ENCODE data around the gene SCYL1. TPM values are rescaled to one million over a fixed set of nuclear protein-coding genes. Genes with fewer than 3 reads are reported as not detected.

SCYL1 gene
- total and polyA plus RNA-seq, 5 donors from 2014 or later: 24.3 to 59.0 (median 30.7) TPM

- no peak for ATAC-seq (ENCODE audit: low read depth in 2 of 2)
- Histone ChIP-seq H3K4me1 (ENCODE audit: control insufficient read depth, insufficient read depth, low read length, poor library complexity, severe bottlenecking) (peaks cover 12% of the 10 kb centered on the region), H3K27ac (ENCODE audit: insufficient read depth, low read length, poor library complexity, severe bottlenecking) (no peak overlapping the region), H3K9me3 (ENCODE audit: control insufficient read depth in 2 of 2, low read length in 2 of 2) (no peaks in the 10 kb centered on the region), H3K27me3 (ENCODE audit: control insufficient read depth, insufficient read depth, low read length) (no peaks in the 10 kb centered on the region), H3K36me3 (ENCODE audit: control insufficient read depth, insufficient read depth, low read length) (no peaks in the 10 kb centered on the region), H3K4me3 (ENCODE audit: low read depth, low read length) (no peak overlapping the region)
- Mint-ChIP-seq H3K4me1 (peaks cover under 1 to 50% (median 16%) of the 10 kb centered on the region in 4 donors), H3K27me3 (peaks cover 4% of the 10 kb centered on the region), H3K9me3 (no peaks in the 10 kb centered on the region), H3K4me3 (peak overlapping the region in 2 of 4 donors; percentile 3 to 31), H3K27ac (peak overlapping the region in 1 of 3 donors; percentile 38), H3K36me3 (no peaks in the 10 kb centered on the region)
- no peak for DNase-seq
These were observed 33.1 kb upstream of the SCYL1 start for GRCh38 chr11:65491614-65492386.

GRCh38 chr11:65492387-65492636 lies 32.6 kb upstream of the SCYL1 start:
- Mint-ChIP-seq H3K27ac (peak overlapping the region in 1 of 3 donors; percentile 31), H3K36me3 (no peaks in the 10 kb centered on the region), H3K9me3 (no peaks in the 10 kb centered on the region), H3K4me3 (no peak overlapping the region), H3K4me1 (peaks cover 6 to 55% (median 21%) of the 10 kb centered on the region in 4 donors), H3K27me3 (peaks cover 4% of the 10 kb centered on the region)
- no peaks in the 10 kb centered on the region for H3K36me3 ChIP-seq (ENCODE audit: control insufficient read depth, insufficient read depth, low read length)
- no peaks in the 10 kb centered on the region for H3K9me3 ChIP-seq (ENCODE audit: control insufficient read depth in 2 of 2, low read length in 2 of 2)
- no peaks in the 10 kb centered on the region for H3K27me3 ChIP-seq (ENCODE audit: control insufficient read depth, insufficient read depth, low read length)
- H3K4me1 ChIP-seq (ENCODE audit: control insufficient read depth, insufficient read depth, low read length, poor library complexity, severe bottlenecking): peaks cover 15% of the 10 kb centered on the region
- H3K27ac ChIP-seq (ENCODE audit: insufficient read depth, low read length, poor library complexity, severe bottlenecking): no peak overlapping the region
- no peak overlapping the region for H3K4me3 ChIP-seq (ENCODE audit: low read depth, low read length)
- no peak for DNase-seq
- ATAC-seq (ENCODE audit: low read depth in 2 of 2): no peak

- H3K4me3 Mint-ChIP-seq: peak overlapping the region in 2 of 4 donors; percentile 26 to 50
- no peak for ATAC-seq (ENCODE audit: low read depth in 2 of 2)
These were observed 32.1 kb upstream of the SCYL1 start for GRCh38 chr11:65492637-65493366.

GRCh38 chr11:65493367-65494176 lies 31.3 kb upstream of the SCYL1 start:
- H3K27me3 ChIP-seq (ENCODE audit: control insufficient read depth, insufficient read depth, low read length): no peaks in the 10 kb centered on the region
- Mint-ChIP-seq H3K36me3 (no peaks in the 10 kb centered on the region), H3K4me1 (peaks cover 6 to 46% (median 21%) of the 10 kb centered on the region in 4 donors), H3K27me3 (peaks cover 9% of the 10 kb centered on the region), H3K9me3 (no peaks in the 10 kb centered on the region), H3K4me3 (peak overlapping the region in 2 of 4 donors; percentile 26 to 50), H3K27ac (peak overlapping the region in 2 of 3 donors; percentile 19 to 60)
- no peak overlapping the region for H3K4me3 ChIP-seq (ENCODE audit: low read depth, low read length)
- no peaks in the 10 kb centered on the region for H3K36me3 ChIP-seq (ENCODE audit: control insufficient read depth, insufficient read depth, low read length)
- peaks cover 24% of the 10 kb centered on the region for H3K4me1 ChIP-seq (ENCODE audit: control insufficient read depth, insufficient read depth, low read length, poor library complexity, severe bottlenecking)
- no peak overlapping the region for H3K27ac ChIP-seq (ENCODE audit: insufficient read depth, low read length, poor library complexity, severe bottlenecking)
- DNase-seq (no peak), ATAC-seq (ENCODE audit: low read depth in 2 of 2) (no peak)
- H3K9me3 ChIP-seq (ENCODE audit: control insufficient read depth in 2 of 2, low read length in 2 of 2): no peaks in the 10 kb centered on the region

More at GRCh38 chr11:65492637-65493366, 32.1 kb upstream of the SCYL1 start:
- H3K27me3 Mint-ChIP-seq: peaks cover 9% of the 10 kb centered on the region
- peaks cover 6 to 52% (median 22%) of the 10 kb centered on the region in 4 donors for H3K4me1 Mint-ChIP-seq
- H3K9me3 ChIP-seq (ENCODE audit: control insufficient read depth in 2 of 2, low read length in 2 of 2): no peaks in the 10 kb centered on the region
- H3K36me3 ChIP-seq (ENCODE audit: control insufficient read depth, insufficient read depth, low read length): no peaks in the 10 kb centered on the region
- peak overlapping the region in 2 of 3 donors; percentile 19 to 60 for H3K27ac Mint-ChIP-seq
- no peak overlapping the region for H3K4me3 ChIP-seq (ENCODE audit: low read depth, low read length)
- DNase-seq: no peak
- peaks cover 16% of the 10 kb centered on the region for H3K4me1 ChIP-seq (ENCODE audit: control insufficient read depth, insufficient read depth, low read length, poor library complexity, severe bottlenecking)
- no peaks in the 10 kb centered on the region for H3K36me3 Mint-ChIP-seq
- peak overlapping the region; percentile 10 for H3K27ac ChIP-seq (ENCODE audit: insufficient read depth, low read length, poor library complexity, severe bottlenecking)
- H3K27me3 ChIP-seq (ENCODE audit: control insufficient read depth, insufficient read depth, low read length): no peaks in the 10 kb centered on the region
- no peaks in the 10 kb centered on the region for H3K9me3 Mint-ChIP-seq

- Histone ChIP-seq H3K4me1 (ENCODE audit: control insufficient read depth, insufficient read depth, low read length, poor library complexity, severe bottlenecking) (peaks cover 26% of the 10 kb centered on the region), H3K9me3 (ENCODE audit: control insufficient read depth in 2 of 2, low read length in 2 of 2) (no peaks in the 10 kb centered on the region), H3K27me3 (ENCODE audit: control insufficient read depth, insufficient read depth, low read length) (no peaks in the 10 kb centered on the region), H3K4me3 (ENCODE audit: low read depth, low read length) (peak overlapping the region; percentile 72), H3K27ac (ENCODE audit: insufficient read depth, low read length, poor library complexity, severe bottlenecking) (peak overlapping the region; percentile 98), H3K36me3 (ENCODE audit: control insufficient read depth, insufficient read depth, low read length) (peaks cover 15% of the 10 kb centered on the region)
- peaks cover 6 to 29% (median 13%) of the 10 kb centered on the region in 4 donors for H3K4me1 Mint-ChIP-seq
- ATAC-seq (ENCODE audit: low read depth in 2 of 2) (no peak), DNase-seq (no peak)
- no peak overlapping the region for H3K27ac Mint-ChIP-seq
- peaks cover 0 to 5% (median 0%) of the 10 kb centered on the region in 7 donors for H3K9me3 Mint-ChIP-seq
- peaks cover 8% of the 10 kb centered on the region for H3K27me3 Mint-ChIP-seq
- H3K4me3 Mint-ChIP-seq: no peak overlapping the region
- no peaks in the 10 kb centered on the region for H3K36me3 Mint-ChIP-seq
These were observed 28.4 kb upstream of the SCYL1 start for GRCh38 chr11:65496304-65497140.

GRCh38 chr11:65497141-65498041 lies 27.5 kb upstream of the SCYL1 start:
- peaks cover 8% of the 10 kb centered on the region for H3K27me3 Mint-ChIP-seq
- H3K27me3 ChIP-seq (ENCODE audit: control insufficient read depth, insufficient read depth, low read length): no peaks in the 10 kb centered on the region
- H3K36me3 ChIP-seq (ENCODE audit: control insufficient read depth, insufficient read depth, low read length): peaks cover 24% of the 10 kb centered on the region
- H3K36me3 Mint-ChIP-seq: no peaks in the 10 kb centered on the region
- H3K4me3 ChIP-seq (ENCODE audit: low read depth, low read length): peak overlapping the region; percentile 100
- peak; percentile 95 to 99 (median 96) for DNase-seq
- no peak overlapping the region for H3K4me3 Mint-ChIP-seq
- H3K9me3 ChIP-seq (ENCODE audit: control insufficient read depth in 2 of 2, low read length in 2 of 2): no peaks in the 10 kb centered on the region
- peak overlapping the region; percentile 98 for H3K27ac ChIP-seq (ENCODE audit: insufficient read depth, low read length, poor library complexity, severe bottlenecking)
- peaks cover 6 to 25% (median 11%) of the 10 kb centered on the region in 4 donors for H3K4me1 Mint-ChIP-seq
- H3K27ac Mint-ChIP-seq: no peak overlapping the region
- ATAC-seq (ENCODE audit: low read depth in 2 of 2): peak; percentile 82 to 83
- H3K9me3 Mint-ChIP-seq: peaks cover 0 to 7% (median 0%) of the 10 kb centered on the region in 7 donors
- H3K4me1 ChIP-seq (ENCODE audit: control insufficient read depth, insufficient read depth, low read length, poor library complexity, severe bottlenecking): peaks cover 32% of the 10 kb centered on the region
